ENCODE results near the gene NOL12. TPM values are rescaled to one million over a fixed set of nuclear protein-coding genes. Genes with fewer than 3 reads are reported as not detected.
A peak's percentile ranks its signal among the peaks of the same experiment; 100 is the strongest.

NOL12 gene
- total RNA-seq = 10 to 100 TPM; 24.0 to 42.1 TPM

GRCh38 chr22:37686002-37686982 is at the start of gene NOL12:
Gene NOL12 (plus strand): TSS chr22:37686343. CDS start chr22:37686393, 50 bp downstream.
- H3K27ac Mint-ChIP-seq = peak within 1 kb of the TSS; percentile 95 to 96
- H3K36me3 Mint-ChIP-seq = peaks cover 6 to 13% of the 10 kb centered on the region in 2 donors
- ATAC-seq (peak; percentile 86 to 90), DNase-seq (ENCODE audit: low spot score in 2 of 2) (peak; percentile 81 to 82)
- H3K9me3 Mint-ChIP-seq = no peaks in the 10 kb centered on the region

- ATAC-seq = no peak
- Mint-ChIP-seq H3K9me3 (no peaks in the 10 kb centered on the region), H3K36me3 (peaks cover 6 to 11% of the 10 kb centered on the region in 2 donors), H3K27ac (peak overlapping the region in 1 of 2 donors; percentile 93)
- no peak for DNase-seq (ENCODE audit: low spot score in 2 of 2)
Measured at GRCh38 chr22:37636949-37637273, 49.2 kb upstream of the NOL12 start.

- peak; percentile 6 to 29 for ATAC-seq
Measured at GRCh38 chr22:37638391-37639069, 47.6 kb upstream of the NOL12 start.

GRCh38 chr22:37639070-37639760 is 46.9 kb upstream of the NOL12 start, which contains the start of gene SH3BP1:
Gene SH3BP1 (plus strand): TSS chr22:37639669. CDS start chr22:37639788, 119 bp downstream.
- H3K27ac Mint-ChIP-seq = peak within 1 kb of the TSS; percentile 95 to 99
- DNase-seq (ENCODE audit: low spot score in 2 of 2) (peak; percentile 59 to 75), ATAC-seq (peak; percentile 47 to 58)
- H3K9me3 Mint-ChIP-seq = no peaks in the 10 kb centered on the region
- peaks cover 11 to 18% of the 10 kb centered on the region in 2 donors for H3K36me3 Mint-ChIP-seq

More at GRCh38 chr22:37638391-37639069, 47.6 kb upstream of the NOL12 start:
- H3K9me3 Mint-ChIP-seq = no peaks in the 10 kb centered on the region
- peaks cover 10 to 15% of the 10 kb centered on the region in 2 donors for H3K36me3 Mint-ChIP-seq
- no peak for DNase-seq (ENCODE audit: low spot score in 2 of 2)
- H3K27ac Mint-ChIP-seq = peak overlapping the region; percentile 86 to 95

- peak overlapping the region; percentile 95 to 99 for H3K27ac Mint-ChIP-seq
- peak in 1 of 2 donors; percentile 38 for ATAC-seq
- H3K36me3 Mint-ChIP-seq = peaks cover 11 to 18% of the 10 kb centered on the region in 2 donors
- no peaks in the 10 kb centered on the region for H3K9me3 Mint-ChIP-seq
- no peak for DNase-seq (ENCODE audit: low spot score in 2 of 2)
Measured at GRCh38 chr22:37639771-37640590, 46.2 kb upstream of the NOL12 start.

GRCh38 chr22:37640591-37641560 is 45.3 kb upstream of the NOL12 start:
- peak overlapping the region; percentile 95 to 99 for H3K27ac Mint-ChIP-seq
- ATAC-seq = peak in 1 of 2 donors; percentile 6
- no peaks in the 10 kb centered on the region for H3K9me3 Mint-ChIP-seq
- no peak for DNase-seq (ENCODE audit: low spot score in 2 of 2)
- peaks cover 11 to 18% of the 10 kb centered on the region in 2 donors for H3K36me3 Mint-ChIP-seq

GRCh38 chr22:37641561-37641949 is 44.6 kb upstream of the NOL12 start:
- H3K27ac Mint-ChIP-seq = no peak overlapping the region
- no peak for DNase-seq (ENCODE audit: low spot score in 2 of 2)
- H3K9me3 Mint-ChIP-seq = no peaks in the 10 kb centered on the region
- no peak for ATAC-seq
- peaks cover 11 to 18% of the 10 kb centered on the region in 2 donors for H3K36me3 Mint-ChIP-seq

- no peaks in the 10 kb centered on the region for H3K9me3 Mint-ChIP-seq
- peaks cover 11 to 17% of the 10 kb centered on the region in 2 donors for H3K36me3 Mint-ChIP-seq
- DNase-seq (ENCODE audit: low spot score in 2 of 2) (peak; percentile 78 to 98), ATAC-seq (peak; percentile 73 to 77)
- peak overlapping the region; percentile 52 to 59 for H3K27ac Mint-ChIP-seq
Measured at GRCh38 chr22:37643225-37643847, 42.8 kb upstream of the NOL12 start.

GRCh38 chr22:37647317-37647716 is 38.8 kb upstream of the NOL12 start:
- peaks cover 5 to 16% of the 10 kb centered on the region in 2 donors for H3K36me3 Mint-ChIP-seq
- DNase-seq (ENCODE audit: low spot score in 2 of 2) (no peak), ATAC-seq (no peak)
- no peaks in the 10 kb centered on the region for H3K9me3 Mint-ChIP-seq
- H3K27ac Mint-ChIP-seq = no peak overlapping the region

GRCh38 chr22:37647928-37648327 is 38.2 kb upstream of the NOL12 start:
- Mint-ChIP-seq H3K36me3 (peaks cover 5 to 19% of the 10 kb centered on the region in 2 donors), H3K27ac (peak overlapping the region in 1 of 2 donors; percentile 48), H3K9me3 (no peaks in the 10 kb centered on the region)
- DNase-seq (ENCODE audit: low spot score in 2 of 2) (no peak), ATAC-seq (no peak)

- H3K27ac Mint-ChIP-seq = no peak overlapping the region
- DNase-seq (ENCODE audit: low spot score in 2 of 2) = no peak
- H3K36me3 Mint-ChIP-seq = peaks cover 0 to 18% of the 10 kb centered on the region in 2 donors
- no peaks in the 10 kb centered on the region for H3K9me3 Mint-ChIP-seq
- no peak for ATAC-seq
Measured at GRCh38 chr22:37650463-37651136, 35.5 kb upstream of the NOL12 start.

- DNase-seq (ENCODE audit: low spot score in 2 of 2) (no peak), ATAC-seq (no peak)
- Mint-ChIP-seq H3K27ac (peak overlapping the region; percentile 68 to 72), H3K36me3 (peaks cover 5 to 23% of the 10 kb centered on the region in 2 donors), H3K9me3 (no peaks in the 10 kb centered on the region)
Measured at GRCh38 chr22:37654563-37655251, 31.4 kb upstream of the NOL12 start.

- DNase-seq (ENCODE audit: low spot score in 2 of 2) = no peak
- Mint-ChIP-seq H3K9me3 (no peaks in the 10 kb centered on the region), H3K36me3 (peaks cover 7 to 26% of the 10 kb centered on the region in 2 donors)
Measured at GRCh38 chr22:37655252-37655563, 30.9 kb upstream of the NOL12 start.

More at GRCh38 chr22:37655252-37655563, 30.9 kb upstream of the NOL12 start:
- ATAC-seq = no peak
- H3K27ac Mint-ChIP-seq = no peak overlapping the region
